Pulmonary artery endothelial cell (primary cell): ENCODE data around the gene DOCK8. TPM values are rescaled to one million over a fixed set of nuclear protein-coding genes. Genes with fewer than 3 reads are reported as not detected.

Experiments
- DNase-seq: peaks from one replicate; pipeline ENCODE4 v3.0.0-alpha.2; 2011; ENCODE audit warnings: low read depth, low spot score
- total RNA-seq: library from RNA; depleted of rRNA; stranded (reverse); fragments of >200 nt; gene quantifications from 2 replicates; pipeline ENCODE4 v1.2.3, GENCODE V29; 2014

The DOCK8 gene
- total RNA-seq, 1 donor from 2014 or later, result 0.33 TPM

DNA sequence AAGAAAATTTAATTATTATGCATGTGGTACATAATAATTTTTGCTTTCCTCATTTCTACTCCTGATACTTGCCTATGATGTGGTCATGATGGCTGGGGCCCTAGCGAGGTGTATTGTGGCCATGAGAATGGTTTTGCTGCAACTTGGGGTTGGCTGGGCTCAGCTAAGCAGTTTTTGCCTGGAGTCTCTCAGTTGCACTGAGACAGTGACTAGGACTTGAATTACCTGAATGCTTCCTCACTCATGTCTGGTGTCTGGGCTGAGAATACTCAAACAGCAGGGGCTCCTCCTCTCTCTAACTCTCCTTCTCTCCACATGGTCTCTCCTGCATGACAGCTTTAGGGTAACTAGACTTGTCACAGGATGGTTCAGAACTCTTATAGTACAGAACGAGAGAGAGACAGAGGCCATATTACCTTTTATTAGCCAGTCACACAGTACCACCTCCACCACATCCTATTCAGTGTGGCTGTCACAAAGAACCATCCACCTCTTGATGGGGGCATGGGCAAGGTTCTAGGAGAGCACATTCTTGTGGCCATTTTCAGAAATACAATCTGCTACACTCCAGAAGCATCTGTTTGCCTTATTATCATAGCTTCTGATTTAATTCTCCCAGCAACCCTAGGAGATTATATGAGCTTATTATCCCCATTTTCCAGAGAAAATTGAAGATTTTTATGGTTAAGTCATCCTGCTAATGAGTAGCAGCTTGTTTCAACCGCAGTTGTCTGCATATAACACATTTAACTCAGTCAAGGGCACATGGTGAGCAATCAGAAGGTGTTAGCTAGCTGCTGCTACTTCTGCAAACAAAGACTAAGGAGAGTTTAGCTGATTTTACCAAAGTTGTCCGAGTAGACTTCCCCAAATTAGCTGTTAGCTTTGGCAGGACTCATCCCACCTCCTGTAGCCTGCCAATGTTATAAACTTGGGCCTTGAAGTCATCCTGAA is 245.1 kb downstream of the DOCK8 start:
- DNase-seq, result no peak

DNA sequence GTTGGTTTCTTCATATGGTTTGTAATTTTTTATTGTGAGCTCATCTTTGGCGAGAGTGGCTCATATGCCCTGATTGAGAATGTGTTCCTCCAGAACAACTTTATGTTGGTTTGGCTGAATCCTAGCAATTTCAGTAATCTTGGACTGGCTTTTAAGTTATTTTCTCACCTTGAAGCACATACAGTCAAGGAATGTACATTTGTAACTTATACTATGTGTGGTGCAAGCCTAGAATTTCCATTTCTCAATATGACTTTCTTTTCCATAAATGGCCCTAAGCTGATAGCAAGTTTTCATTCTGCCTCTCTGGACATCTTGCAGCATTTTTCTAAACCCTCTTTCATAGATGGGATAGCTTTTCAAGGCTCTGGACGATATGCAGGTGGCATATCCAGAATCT is 247.5 kb downstream of the DOCK8 start:
- no peak for DNase-seq

DNA sequence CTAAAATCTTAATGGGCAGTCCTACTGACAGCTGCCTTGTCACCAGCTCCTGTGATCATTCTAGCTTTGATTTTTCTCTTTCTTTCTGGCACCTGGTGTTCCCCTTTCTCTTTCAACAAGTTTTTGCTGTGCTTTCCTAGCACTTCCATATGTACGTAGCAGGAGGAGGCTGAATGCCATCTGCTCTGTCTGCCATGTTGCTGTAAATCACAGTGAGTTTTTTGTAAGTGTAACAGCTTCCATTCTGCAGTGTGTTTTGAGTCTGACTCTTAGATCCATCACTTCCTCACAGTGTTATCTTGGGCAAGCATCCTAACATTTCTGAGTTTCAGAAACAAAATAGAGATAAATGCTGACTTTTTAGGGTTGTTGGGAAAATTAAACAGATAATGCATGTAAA is 247.9 kb downstream of the DOCK8 start:
- no peak for DNase-seq

DNA sequence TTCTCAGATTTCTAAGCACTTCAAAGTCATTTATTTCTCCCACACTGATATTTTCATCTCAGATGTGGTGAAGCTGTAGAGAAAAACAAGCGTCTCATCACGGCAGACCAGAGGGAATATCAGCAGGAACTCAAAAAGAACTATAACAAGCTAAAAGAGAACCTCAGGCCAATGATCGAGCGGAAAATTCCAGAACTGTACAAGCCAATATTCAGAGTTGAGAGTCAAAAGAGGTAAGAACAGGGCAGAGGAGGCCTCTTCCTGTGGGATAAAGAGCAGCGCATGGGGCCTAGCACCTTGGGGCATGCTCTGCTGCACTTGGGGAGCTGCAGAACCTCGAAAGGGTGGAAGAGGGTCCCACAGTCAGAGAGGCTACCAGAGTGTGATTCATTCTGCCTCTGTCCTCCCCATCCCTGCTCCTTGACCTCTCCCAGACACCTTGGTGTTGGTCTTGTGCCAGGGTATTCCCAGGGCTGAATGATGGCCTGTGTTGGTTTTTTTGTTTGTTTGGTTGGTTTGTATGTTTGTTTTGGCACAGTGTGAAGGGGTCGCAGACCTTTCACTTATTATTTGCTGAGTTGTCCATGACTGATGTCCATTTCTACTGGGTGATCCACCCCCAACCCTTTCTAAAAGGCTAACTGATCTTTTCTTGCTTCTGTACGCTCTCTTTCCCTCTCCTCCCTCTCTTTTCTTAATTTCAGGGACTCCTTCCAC is 248.9 kb downstream of the DOCK8 start:
- no peak for DNase-seq

DNA sequence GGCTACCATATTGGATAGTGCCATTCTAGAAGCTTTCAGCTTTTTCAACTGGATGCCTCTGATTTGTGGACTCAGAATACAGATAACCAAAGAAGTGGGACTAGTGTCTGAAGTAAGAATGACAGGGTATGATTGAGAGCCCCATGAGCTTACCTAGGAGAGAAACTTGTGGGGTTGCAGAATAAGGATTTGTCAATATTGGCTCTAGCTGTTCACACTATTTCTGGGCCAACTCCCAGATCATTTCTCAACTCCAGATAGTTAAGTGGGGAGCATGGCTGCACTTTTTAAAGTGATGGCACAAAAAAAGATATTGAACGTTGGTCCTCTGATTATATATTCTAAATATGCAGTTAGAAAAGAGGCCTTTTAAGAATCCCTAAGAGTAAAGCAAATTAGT is 252.1 kb downstream of the DOCK8 start:
- DNase-seq, result no peak

DNA sequence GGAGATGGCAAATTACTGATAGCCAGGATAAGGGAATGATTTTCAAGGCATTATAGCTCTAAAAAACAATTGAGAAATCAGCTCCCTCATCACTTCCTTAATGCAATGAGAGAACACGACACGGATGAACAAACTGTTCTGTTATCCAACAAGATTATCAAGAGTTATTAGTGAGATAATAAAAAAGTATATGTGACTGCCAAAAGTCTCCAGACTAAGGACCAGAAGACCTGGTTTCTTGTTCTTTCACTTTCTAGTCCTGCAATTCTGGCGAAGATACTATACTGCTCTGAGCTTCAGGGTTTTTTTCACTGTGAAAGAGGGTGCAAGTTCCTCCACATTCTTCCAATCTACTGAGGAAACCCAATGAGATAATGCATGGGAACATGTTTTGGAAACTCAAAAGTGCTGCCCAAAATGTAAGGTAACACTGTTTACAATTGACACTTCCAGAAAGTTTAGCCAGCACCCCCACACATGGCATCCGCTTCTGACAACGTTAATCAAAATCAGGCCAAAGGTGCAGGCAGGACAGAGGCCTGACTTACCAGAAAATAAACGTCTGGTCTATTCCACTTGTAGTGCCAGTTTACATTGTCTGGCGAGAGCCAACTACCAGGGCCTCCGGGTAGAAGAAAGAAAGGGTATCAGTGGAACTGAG is 254.2 kb downstream of the DOCK8 start:
- no peak for DNase-seq

DNA sequence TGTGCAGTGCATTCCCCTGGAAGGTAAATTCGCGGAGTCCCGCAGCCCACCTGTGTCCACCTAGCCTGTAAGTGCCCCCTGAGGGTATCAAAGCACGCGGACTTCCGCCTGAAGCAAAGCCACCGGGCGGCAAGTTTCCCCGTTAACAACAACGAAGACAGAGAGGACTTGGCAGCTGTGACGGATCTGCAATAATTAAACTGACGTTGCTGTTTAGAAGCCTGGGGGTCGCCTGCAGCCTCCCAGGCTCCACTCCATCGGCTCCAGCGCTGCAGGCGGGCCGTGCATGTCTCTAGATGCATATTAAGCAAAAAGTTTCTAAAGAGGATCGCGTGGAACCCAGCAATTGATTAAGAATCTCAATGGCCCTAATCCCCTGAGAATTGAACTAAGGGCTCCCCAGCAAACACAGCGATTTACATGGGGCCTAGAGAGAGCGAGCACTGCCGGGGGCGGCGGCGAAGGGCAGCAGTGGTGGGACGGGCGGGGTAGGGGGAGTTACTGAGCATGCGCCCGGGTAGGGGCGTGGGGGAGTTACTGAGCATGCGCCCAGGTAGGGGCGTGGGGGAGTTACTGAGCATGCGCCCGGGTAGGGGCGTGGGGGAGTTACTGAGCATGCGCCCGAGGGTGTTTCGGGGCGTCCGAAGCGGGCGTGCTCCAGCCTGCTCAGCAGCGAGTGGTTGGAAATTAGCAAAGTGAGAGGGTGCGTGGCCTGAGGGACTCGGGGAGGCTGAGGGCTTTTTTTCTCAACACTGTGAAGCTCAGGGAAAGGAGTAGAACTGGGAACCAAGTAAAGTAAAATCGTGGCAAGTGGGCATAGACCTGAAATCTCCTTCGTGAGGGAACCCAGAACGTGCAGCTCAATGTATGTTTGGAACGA is 255.2 kb downstream of the DOCK8 start:
- DNase-seq, result peak; percentile 10

DNA sequence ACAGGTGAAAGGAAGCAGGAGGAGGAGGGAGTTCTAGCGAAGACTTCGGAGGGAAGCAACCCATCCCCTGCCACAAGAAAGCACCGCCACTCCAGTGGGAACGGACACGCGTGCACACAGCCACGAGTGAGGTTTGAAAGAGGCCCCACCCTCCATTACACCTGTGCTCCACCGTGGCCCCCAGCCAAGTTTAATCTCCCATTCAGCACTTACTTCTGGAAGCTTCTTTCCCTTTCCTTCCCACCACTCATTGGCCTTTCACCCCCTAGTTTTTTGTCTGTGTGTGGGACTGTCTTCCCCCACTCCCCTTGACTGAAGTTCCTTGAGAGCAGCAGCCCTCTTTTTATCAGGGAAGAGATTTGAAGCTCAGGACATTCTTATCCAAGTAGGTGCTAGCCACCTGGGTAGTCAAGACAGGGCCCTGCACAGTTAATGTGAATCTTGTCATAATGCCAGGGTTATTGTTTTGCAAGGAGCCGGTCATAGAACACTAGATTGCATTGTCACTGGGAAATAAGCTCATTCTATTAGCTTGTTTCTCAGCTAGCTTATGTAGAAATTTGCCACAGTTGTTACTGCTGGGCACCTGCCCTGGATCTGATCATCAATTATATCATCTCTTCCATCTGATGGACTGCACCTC is 256.0 kb downstream of the DOCK8 start:
- DNase-seq, result no peak

DNA sequence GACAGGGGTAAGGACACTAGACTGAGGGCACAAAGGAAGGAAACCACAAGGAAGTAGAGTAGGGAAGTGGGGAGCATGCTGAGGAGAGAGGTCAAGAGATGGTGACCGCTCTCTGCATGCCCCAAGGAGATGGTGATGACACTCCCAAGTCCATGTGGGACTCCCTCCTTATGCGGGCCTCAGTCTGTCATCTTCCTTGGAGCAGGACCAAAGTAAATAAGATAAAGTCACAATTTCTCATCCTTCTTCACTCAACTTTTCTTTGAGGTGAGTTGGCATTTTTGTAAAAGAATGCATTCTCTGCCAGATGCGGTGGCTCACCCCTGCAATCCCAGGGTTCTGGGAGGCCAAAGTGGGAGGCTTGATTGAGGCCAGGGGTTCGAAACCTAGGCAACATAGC is 256.7 kb downstream of the DOCK8 start:
- no peak for DNase-seq

DNA sequence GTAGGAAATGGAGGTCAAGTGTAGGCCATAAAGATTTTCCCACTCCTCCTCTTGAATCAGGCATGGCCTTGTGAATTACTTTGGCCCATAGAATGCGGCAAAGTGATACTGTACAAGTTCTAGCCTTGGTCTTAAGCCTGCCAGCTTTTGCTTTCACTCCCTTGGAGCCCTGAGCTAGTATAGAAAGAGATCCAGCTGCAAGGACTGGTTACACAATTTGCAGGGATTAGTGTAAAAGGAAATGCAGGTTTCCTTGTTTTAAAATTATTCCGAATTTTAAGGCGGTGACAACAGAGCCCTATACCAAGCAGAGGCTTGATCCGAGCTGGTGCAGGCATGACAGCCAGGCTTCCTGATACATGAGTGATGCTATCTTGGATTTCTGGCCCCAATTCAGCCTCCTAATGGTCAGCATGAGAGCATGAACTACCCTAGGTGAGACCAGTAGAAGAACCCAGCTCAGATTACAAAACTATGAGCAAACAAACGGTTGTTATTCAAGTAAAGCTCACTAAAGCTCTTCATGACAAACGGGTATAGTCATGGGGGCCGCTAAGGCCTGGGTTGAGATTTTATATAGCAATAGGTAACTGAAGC is 257.9 kb downstream of the DOCK8 start:
- DNase-seq, result no peak

DNA sequence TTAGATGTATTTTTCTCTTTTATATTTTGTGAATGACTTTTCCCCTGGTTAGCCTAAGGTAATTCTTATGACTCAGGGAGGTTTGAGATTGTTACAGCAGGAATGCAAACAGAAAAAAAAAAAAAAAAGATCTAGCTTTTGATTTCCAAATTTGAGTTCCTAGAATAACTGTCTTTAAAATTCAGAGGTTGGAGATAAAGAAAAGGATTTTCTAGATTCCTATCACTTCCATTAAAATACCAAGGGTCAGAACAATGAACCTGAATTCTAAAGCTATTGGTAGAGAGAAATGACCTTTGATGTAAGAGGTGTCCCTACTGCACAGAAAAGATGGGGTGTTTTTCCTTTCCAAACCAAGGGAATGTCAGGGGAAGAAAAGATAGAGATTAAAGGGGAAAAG is 262.5 kb downstream of the DOCK8 start:
- no peak for DNase-seq

DNA sequence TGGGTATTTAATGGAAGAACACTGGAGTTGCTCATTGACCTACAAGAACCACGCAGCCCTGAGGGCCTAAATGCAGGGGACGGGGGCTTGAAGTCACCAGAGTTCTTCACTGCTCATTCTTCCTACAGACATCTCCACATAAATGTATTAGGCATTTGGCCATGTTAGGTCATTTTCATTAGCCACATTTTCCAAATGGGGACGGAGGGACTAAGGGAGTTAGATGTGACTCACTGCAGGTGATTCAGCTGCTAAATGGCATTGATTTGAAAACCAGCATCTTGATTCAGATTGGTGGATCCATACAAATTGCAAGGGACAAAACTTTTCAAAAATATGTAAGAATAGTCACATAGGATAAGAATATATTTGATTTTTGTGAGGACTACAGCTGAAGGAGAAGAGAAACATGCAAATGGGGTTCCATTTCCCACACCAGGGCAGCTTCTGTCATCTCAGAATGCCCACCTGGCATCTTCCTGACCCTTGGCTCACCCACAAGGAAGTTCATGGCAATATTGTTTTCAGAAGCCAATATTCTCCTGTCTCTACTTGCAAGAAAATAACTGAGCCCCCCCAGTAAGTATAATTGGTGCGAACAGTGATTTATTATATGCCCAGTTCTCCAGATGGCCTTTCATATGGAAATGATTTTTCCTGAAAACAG is 264.8 kb downstream of the DOCK8 start:
- no peak for DNase-seq

DNA sequence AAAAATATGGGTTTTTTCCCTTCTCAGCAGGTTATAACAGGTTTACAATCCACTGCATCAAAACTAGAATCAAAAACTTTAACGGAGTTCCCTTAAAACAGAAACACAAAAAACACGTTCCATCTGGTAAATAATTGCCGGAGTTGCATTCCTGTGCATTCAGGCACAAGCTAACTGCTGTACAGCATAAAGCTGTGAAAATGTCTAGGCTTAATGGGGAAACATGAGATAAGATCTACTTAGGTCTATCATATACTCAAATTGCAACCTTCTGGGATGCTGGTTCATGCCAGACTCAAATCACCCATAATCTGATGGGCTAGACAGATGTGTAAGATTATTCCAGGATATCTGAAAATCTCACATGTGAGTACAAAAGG is 265.3 kb downstream of the DOCK8 start:
- no peak for DNase-seq

DNA sequence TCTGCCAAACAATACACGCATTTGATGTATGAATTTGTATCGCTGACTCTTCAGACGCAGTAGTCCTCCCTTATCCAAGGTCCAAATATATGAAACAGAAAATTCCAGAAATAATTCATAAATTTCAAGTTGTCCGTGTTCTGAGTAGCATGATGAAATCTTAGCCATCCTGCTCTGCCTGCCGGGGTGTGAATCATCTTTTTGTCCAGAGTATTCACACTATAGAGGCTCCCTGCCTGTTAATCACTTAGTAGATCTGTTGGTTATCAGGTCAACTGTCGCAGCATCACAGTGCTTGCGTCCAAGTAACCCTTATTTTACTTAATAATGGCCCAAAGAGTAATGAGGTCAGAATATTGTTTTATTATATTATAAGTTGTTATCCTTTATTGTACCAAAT is 268.1 kb downstream of the DOCK8 start:
- DNase-seq, result no peak

DNA sequence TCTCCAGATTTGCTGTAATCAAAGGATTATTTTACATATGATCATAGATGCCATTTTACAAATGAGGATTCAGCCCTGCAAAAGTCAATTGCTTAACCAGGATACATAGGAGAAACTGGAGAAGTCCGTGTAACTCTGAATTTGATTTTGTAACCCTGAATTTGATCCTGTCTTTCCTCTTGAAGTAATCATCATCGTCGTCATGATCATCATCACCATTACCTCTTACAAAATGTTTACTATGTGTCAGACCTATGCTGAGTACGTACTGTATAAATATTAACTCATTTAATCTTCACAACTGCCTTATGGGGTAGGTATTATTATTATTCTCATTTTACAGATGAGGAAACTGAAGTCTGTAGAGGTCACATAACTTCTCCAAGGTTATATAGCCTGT is 271.5 kb downstream of the DOCK8 start:
- DNase-seq, result no peak

DNA sequence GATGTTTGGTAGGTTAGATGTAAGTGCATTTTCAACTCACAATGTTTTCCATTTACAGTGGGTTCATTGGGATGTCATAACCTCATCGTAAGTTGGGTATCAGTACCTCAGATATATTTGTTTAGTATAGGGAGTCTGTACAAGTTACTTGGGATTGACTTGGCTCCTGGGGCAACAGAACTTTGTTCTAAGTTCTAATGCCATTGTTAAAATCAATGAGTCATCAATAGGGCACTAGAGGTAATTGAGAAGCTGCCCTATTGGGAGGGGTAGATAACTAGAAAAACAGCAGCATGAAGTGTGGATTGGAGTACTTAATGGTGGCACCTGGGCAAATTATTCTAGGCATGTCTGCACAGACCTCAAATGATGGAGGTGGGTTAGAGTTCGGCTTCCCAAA is 272.8 kb downstream of the DOCK8 start:
- no peak for DNase-seq

DNA sequence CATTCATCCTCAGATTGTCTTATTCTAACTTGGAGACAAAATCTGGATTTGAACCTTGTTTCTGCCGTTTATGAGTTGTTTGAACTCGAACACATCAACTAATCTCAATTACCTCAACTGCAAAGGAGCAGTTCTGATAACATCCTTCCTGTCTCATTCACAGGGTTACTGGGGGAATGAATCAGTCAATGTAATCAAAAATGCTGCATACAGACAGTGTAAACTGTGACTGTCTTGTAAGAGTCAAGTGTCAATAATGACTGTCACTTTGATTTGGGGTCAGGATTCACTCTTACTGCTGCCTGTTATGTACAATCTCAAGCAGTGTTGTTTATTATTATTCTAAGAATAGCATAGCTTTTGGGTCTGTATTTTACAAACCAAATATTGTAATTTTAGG is 273.8 kb downstream of the DOCK8 start:
- DNase-seq, result no peak

DNA sequence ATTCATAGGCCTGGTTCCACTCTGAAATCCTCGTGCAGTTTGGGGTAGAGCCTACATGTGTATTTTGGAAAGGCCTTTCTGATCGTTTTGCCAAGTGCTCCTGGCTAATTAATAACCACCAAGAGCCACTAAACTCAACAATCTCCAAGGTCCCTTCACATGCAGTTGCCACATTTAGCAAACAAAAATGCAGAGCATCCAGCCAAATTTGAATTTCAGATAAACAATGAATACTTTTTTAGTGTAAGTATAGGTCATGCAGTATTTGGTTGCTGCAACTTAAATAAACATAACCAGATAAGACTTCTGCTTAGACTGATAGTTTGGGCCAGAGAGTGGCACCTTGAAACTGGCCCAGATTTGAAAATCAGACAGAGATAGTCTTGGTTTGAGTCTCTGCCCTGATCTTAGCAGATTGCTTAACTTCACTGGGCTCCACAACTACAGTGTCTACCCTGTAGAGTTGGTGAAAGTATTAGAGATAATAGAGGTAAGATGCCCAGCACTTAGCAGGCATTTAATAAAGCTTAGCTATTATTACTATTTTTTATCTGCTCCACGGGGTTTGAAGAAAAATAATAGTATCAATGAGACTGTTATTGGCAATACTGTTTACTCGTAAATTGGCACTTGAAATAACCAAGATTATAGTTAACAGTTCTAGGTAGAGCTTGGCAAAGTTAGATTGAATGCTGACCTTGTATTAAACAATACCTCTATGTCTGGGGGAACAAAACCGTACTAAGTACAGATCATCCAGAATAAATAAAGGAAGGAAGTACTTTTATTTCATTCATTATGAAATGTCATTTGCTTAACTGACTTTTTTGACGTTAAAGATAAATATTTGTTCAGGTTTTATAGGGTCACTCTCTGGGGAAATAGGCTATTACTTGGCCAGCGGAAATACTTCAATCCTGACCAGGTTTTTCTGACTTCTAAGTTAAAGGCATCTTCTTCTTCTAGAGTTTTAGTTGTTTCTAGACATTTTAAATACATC is 274.8 kb downstream of the DOCK8 start:
- no peak for DNase-seq

DNA sequence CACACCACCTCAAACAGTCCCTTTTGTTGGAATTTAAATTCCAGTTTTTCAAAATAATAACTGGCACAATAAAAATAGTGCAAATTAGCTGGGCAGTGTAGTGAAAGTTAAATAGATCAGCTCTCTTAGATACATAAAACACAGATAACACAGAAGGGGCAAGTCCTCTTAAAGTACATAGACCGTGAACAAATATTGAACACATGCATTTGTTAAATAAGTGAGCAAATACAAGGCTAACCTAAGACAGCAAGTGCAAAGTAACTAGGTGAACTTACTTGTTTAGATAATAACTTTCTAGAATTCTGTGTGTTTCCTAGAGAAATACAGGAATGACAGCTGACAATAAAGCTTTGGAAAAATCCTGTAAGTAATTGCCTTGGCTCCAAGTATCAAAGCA is 280.1 kb downstream of the DOCK8 start:
- no peak for DNase-seq
